Subcutaneous adipose tissue (tissue), 4 donors: Measurements from ENCODE around the gene MRPL27. TPM values are rescaled to one million over a fixed set of nuclear protein-coding genes. Genes with fewer than 3 reads are reported as not detected.

Experiments
- total RNA-seq, 4 donors: library from RNA; depleted of rRNA; stranded (reverse); fragments of >200 nt; gene quantifications; one replicate each; pipeline ENCODE4 v1.1.0, GENCODE V29; 2016
- TF ChIP-seq, protein P1 (sequence below): fragments of 450-650 bp; IDR thresholded peaks from one replicate; pipeline ENCODE4 v1.5.1; 2016; ENCODE audit warnings: low read depth, mild to moderate bottlenecking, control low read depth, antibody characterized with exemption, moderate library complexity

MRPL27 gene
- total RNA-seq, 4 donors from 2014 or later: 42.2 to 88.7 (median 48.1) TPM

- TF ChIP-seq, protein P1, sequence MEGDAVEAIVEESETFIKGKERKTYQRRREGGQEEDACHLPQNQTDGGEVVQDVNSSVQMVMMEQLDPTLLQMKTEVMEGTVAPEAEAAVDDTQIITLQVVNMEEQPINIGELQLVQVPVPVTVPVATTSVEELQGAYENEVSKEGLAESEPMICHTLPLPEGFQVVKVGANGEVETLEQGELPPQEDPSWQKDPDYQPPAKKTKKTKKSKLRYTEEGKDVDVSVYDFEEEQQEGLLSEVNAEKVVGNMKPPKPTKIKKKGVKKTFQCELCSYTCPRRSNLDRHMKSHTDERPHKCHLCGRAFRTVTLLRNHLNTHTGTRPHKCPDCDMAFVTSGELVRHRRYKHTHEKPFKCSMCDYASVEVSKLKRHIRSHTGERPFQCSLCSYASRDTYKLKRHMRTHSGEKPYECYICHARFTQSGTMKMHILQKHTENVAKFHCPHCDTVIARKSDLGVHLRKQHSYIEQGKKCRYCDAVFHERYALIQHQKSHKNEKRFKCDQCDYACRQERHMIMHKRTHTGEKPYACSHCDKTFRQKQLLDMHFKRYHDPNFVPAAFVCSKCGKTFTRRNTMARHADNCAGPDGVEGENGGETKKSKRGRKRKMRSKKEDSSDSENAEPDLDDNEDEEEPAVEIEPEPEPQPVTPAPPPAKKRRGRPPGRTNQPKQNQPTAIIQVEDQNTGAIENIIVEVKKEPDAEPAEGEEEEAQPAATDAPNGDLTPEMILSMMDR: no peak
These were observed 20.8 kb downstream of the MRPL27 start for GRCh38 chr17:50352072-50352692.

GRCh38 chr17:50350733-50351132, 22.3 kb downstream of the MRPL27 start:
- TF ChIP-seq, protein P1: no peak

- TF ChIP-seq, protein P1: no peak
These were observed 23.8 kb downstream of the MRPL27 start for GRCh38 chr17:50349243-50349600.

- TF ChIP-seq, protein P1: no peak
These were observed 24.3 kb downstream of the MRPL27 start for GRCh38 chr17:50348522-50349242.

- TF ChIP-seq, protein P1: no peak
These were observed 25.1 kb downstream of the MRPL27 start for GRCh38 chr17:50347894-50348291.

DNA sequence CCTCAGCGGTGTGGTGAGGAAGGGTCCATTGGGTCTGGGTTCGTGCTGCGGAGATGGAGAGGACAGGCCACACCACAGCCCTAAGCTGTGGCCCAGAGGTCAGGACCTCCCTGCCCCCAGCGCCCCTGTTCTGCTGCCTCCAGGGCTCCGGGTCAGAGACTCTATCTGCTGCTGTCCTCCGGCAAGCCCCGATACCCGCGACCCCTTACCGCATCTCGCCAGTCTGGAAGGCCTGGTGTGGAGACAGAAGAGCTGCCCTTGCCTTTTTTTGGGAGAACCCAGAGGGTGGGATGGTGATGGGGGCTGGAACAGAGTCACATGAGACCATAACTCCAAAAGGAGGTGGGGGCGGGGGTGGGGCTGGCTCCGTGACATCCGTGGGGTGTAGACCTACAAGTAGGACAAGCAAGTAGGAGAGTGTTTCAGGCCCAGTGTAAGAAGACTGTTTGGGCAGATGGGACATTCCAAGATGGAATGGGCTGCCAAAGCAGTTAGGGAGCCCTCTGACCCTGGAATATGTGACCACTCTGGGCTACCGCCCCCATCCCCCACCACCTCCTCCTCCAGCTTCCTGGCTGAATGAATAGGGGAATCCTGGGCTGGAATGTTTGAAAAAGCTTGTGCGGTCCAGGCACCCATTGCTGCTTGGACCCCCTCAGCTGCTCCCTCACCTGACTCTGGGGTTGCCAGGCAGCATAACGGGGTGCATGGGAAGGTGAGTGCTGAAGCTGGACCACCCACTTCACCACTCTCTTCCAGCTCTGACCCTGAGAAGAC, 25.7 kb downstream of the MRPL27 start:
- TF ChIP-seq, protein P1: no peak
